Osteocyte (in vitro differentiated cells): ENCODE results near the gene FAM13A. TPM values are rescaled to one million over a fixed set of nuclear protein-coding genes. Genes with fewer than 3 reads are reported as not detected.
A peak's percentile ranks its signal among the peaks of the same experiment; 100 is the strongest.

Source experiments
- DNase-seq: peaks from one replicate; pipeline ENCODE4 v3.0.0; 2021; ENCODE audit warnings: mixed read lengths; ENCODE audit not compliant: unreplicated experiment; ENCODE audit errors: extremely low spot score
- H3K27ac Mint-ChIP-seq: one replicate; pipeline ENCODE4 v1.8.0; 2021; ENCODE audit warnings: mild to moderate bottlenecking, mixed read lengths; ENCODE audit not compliant: unreplicated experiment
- H3K27me3 Mint-ChIP-seq: one replicate; pipeline ENCODE4 v1.8.0; 2021; ENCODE audit warnings: mixed read lengths; ENCODE audit not compliant: unreplicated experiment
- H3K36me3 Mint-ChIP-seq: one replicate; pipeline ENCODE4 v1.8.0; 2021; ENCODE audit warnings: mixed read lengths; ENCODE audit not compliant: unreplicated experiment
- H3K4me1 Mint-ChIP-seq: one replicate; pipeline ENCODE4 v1.8.0; 2021; ENCODE audit warnings: mixed read lengths; ENCODE audit not compliant: unreplicated experiment
- H3K4me3 Mint-ChIP-seq: one replicate; pipeline ENCODE4 v1.8.0; 2021; ENCODE audit warnings: mild to moderate bottlenecking, moderate library complexity, mixed read lengths; ENCODE audit not compliant: unreplicated experiment
- H3K9me3 Mint-ChIP-seq: one replicate; pipeline ENCODE4 v1.8.0; 2021; ENCODE audit warnings: mixed read lengths; ENCODE audit not compliant: unreplicated experiment
- CTCF ChIP-seq: fragments of 200-600 bp; sonication (generic); IDR thresholded peaks from 2 replicates; pipeline ENCODE4 v1.5.0; 2021; ENCODE audit warnings: antibody characterized with exemption, mild to moderate bottlenecking, moderate library complexity
- total RNA-seq: library from RNA; stranded (reverse); gene quantifications from 2 replicates; pipeline ENCODE4 v1.2.1, GENCODE V29; 2021

FAM13A gene
- total RNA-seq, 1 donor from 2014 or later, result 18.5 TPM

GRCh38 chr4:89001647-89002445 lies 55.1 kb downstream of the FAM13A start:
- no peak for DNase-seq
- H3K27me3 Mint-ChIP-seq, result no peaks in the 10 kb centered on the region
- H3K4me3 Mint-ChIP-seq, result no peak overlapping the region
- H3K27ac Mint-ChIP-seq, result peak overlapping the region; percentile 28
- H3K36me3 Mint-ChIP-seq, result peaks cover 21% of the 10 kb centered on the region
- TF ChIP-seq CTCF, result no peak
- H3K4me1 Mint-ChIP-seq, result peaks cover 26% of the 10 kb centered on the region
- H3K9me3 Mint-ChIP-seq, result peaks cover 8% of the 10 kb centered on the region

- no peaks in the 10 kb centered on the region for H3K27me3 Mint-ChIP-seq
- peaks cover 16% of the 10 kb centered on the region for H3K36me3 Mint-ChIP-seq
- H3K4me3 Mint-ChIP-seq, result no peak overlapping the region
- DNase-seq, result no peak
- peaks cover 29% of the 10 kb centered on the region for H3K4me1 Mint-ChIP-seq
- peaks cover 8% of the 10 kb centered on the region for H3K9me3 Mint-ChIP-seq
- TF ChIP-seq CTCF, result no peak
- no peak overlapping the region for H3K27ac Mint-ChIP-seq
These were observed 56.1 kb downstream of the FAM13A start for GRCh38 chr4:89000844-89001360.

- Mint-ChIP-seq H3K4me1 (peaks cover 31% of the 10 kb centered on the region), H3K27me3 (no peaks in the 10 kb centered on the region), H3K36me3 (peaks cover 14% of the 10 kb centered on the region), H3K9me3 (peaks cover 8% of the 10 kb centered on the region), H3K4me3 (no peak overlapping the region), H3K27ac (no peak overlapping the region)
- DNase-seq, result no peak
- TF ChIP-seq CTCF, result no peak
These were observed 56.6 kb downstream of the FAM13A start for GRCh38 chr4:89000382-89000781.

- no peak for DNase-seq
- TF ChIP-seq CTCF, result no peak
- Mint-ChIP-seq H3K4me3 (no peak overlapping the region), H3K4me1 (peaks cover 31% of the 10 kb centered on the region), H3K27ac (no peak overlapping the region), H3K36me3 (peaks cover 14% of the 10 kb centered on the region), H3K27me3 (no peaks in the 10 kb centered on the region), H3K9me3 (peaks cover 8% of the 10 kb centered on the region)
These were observed 57.5 kb downstream of the FAM13A start for GRCh38 chr4:88999392-88999930.

- Mint-ChIP-seq H3K27me3 (no peaks in the 10 kb centered on the region), H3K9me3 (peaks cover 8% of the 10 kb centered on the region)
- TF ChIP-seq CTCF, result no peak
These were observed 58.1 kb downstream of the FAM13A start for GRCh38 chr4:88998891-88999290.

More at GRCh38 chr4:88998891-88999290, 58.1 kb downstream of the FAM13A start:
- Mint-ChIP-seq H3K4me1 (peaks cover 31% of the 10 kb centered on the region), H3K36me3 (peaks cover 14% of the 10 kb centered on the region), H3K27ac (no peak overlapping the region), H3K4me3 (no peak overlapping the region)
- no peak for DNase-seq
